Measurements from ENCODE around the gene ZFP90.

GRCh38 chr16:68605746-68606145, 66.7 kb downstream of the ZFP90 start:
- TF ChIP-seq, protein P1, sequence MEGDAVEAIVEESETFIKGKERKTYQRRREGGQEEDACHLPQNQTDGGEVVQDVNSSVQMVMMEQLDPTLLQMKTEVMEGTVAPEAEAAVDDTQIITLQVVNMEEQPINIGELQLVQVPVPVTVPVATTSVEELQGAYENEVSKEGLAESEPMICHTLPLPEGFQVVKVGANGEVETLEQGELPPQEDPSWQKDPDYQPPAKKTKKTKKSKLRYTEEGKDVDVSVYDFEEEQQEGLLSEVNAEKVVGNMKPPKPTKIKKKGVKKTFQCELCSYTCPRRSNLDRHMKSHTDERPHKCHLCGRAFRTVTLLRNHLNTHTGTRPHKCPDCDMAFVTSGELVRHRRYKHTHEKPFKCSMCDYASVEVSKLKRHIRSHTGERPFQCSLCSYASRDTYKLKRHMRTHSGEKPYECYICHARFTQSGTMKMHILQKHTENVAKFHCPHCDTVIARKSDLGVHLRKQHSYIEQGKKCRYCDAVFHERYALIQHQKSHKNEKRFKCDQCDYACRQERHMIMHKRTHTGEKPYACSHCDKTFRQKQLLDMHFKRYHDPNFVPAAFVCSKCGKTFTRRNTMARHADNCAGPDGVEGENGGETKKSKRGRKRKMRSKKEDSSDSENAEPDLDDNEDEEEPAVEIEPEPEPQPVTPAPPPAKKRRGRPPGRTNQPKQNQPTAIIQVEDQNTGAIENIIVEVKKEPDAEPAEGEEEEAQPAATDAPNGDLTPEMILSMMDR (IDR thresholded peaks at IDR 0.05), result no peak
- TF ChIP-seq POLR2A (IDR thresholded peaks at IDR 0.05) (no peak), EP300 (IDR thresholded peaks at IDR 0.05) (no peak)

Data from ovary (tissue), 3 donors.